Hepatic stellate cell (primary cell): ENCODE results near the gene TIMELESS.
"Not testable (repeated sequence)": the region's sequence is repeated elsewhere in the genome, so short reads cannot be mapped to it uniquely, and the experiment has no call there.

Experiments
- DNase-seq: peaks from one replicate; pipeline ENCODE4 v3.0.0; 2011; ENCODE audit warnings: low spot score

TIMELESS gene

GRCh38 chr12:56462565-56462964 lies 13.3 kb upstream of the TIMELESS start:
- no peak for DNase-seq

GRCh38 chr12:56461235-56462159 lies 12.3 kb upstream of the TIMELESS start:
- peak; percentile 60 for DNase-seq

GRCh38 chr12:56457817-56458216 lies 8.6 kb upstream of the TIMELESS start:
- no peak for DNase-seq

- no peak for DNase-seq
These were observed 5.3 kb upstream of the TIMELESS start, which contains the start of gene MIP for GRCh38 chr12:56454557-56454956. TSS of gene MIP (minus strand) at chr12:56454657. CDS start at chr12:56454613, 44 bp downstream.

GRCh38 chr12:56451147-56451546 lies 1.9 kb upstream of the TIMELESS start:
- no peak for DNase-seq

- no peak for DNase-seq
These were observed 1.0 kb upstream of the TIMELESS start for GRCh38 chr12:56450241-56450640.

- DNase-seq: no peak
These were observed 377 bp upstream of the TIMELESS start for GRCh38 chr12:56449622-56449984.

- DNase-seq: not testable (repeated sequence)
These were observed 6.0 kb downstream of the TIMELESS start for GRCh38 chr12:56443208-56443607.

GRCh38 chr12:56437430-56438176 lies 11.6 kb downstream of the TIMELESS start:
- DNase-seq: no peak

- DNase-seq: no peak
These were observed 14.4 kb downstream of the TIMELESS start for GRCh38 chr12:56434828-56435227.

GRCh38 chr12:56431850-56432249 lies 17.4 kb downstream of the TIMELESS start:
- no peak for DNase-seq

- DNase-seq: no peak
These were observed 17.9 kb downstream of the TIMELESS start for GRCh38 chr12:56431288-56431687.

GRCh38 chr12:56425940-56426438 lies 23.2 kb downstream of the TIMELESS start:
- DNase-seq: no peak

GRCh38 chr12:56425193-56425592 lies 24.0 kb downstream of the TIMELESS start:
- DNase-seq: no peak

GRCh38 chr12:56420411-56420810 lies 28.8 kb downstream of the TIMELESS start:
- DNase-seq: no peak

GRCh38 chr12:56417739-56418138 lies 31.5 kb downstream of the TIMELESS start:
- DNase-seq: no peak

- no peak for DNase-seq
These were observed 34.8 kb downstream of the TIMELESS start for GRCh38 chr12:56414401-56414800.

GRCh38 chr12:56413392-56413791 lies 35.8 kb downstream of the TIMELESS start:
- no peak for DNase-seq

- DNase-seq: no peak
These were observed 37.2 kb downstream of the TIMELESS start for GRCh38 chr12:56411781-56412639.

- DNase-seq: no peak
These were observed 38.5 kb downstream of the TIMELESS start for GRCh38 chr12:56410768-56411167.

- DNase-seq: no peak
These were observed 40.3 kb downstream of the TIMELESS start for GRCh38 chr12:56408799-56409417.
